IMR-90 (cell line): Measurements from ENCODE around the gene ERG. TPM values are rescaled to one million over a fixed set of nuclear protein-coding genes. Genes with fewer than 3 reads are reported as not detected.

Experiments
- ATAC-seq: fragments of 200-7000 bp; cut with Tn5 transposase; 2 replicates; pipeline ENCODE4 v1.9.1; 2020; ENCODE audit warnings: low read depth, mild to moderate bottlenecking, moderate library complexity
- BruUV-seq: library from RNA; stranded (reverse); fragments of 400-500 nt; replicated peaks from 2 replicates; lab custom pipeline; 2021; lab: Mats Ljungman, UMichigan
- CTCF ChIA-PET: fragments of 300-600 bp; formaldehyde crosslinking; extraction: SDS; loops from one replicate; lab custom pipeline; 2021; ENCODE audit warnings: antibody characterized with exemption; lab: Yijun Ruan, JAX
- POLR2A ChIA-PET: fragments of 300-600 bp; sonication (Branson Sonifier 250); formaldehyde crosslinking; loops from one replicate; lab custom pipeline; 2022; ENCODE audit warnings: antibody characterized with exemption; ENCODE audit not compliant: unreplicated experiment; lab: Charles Lee
- DNase-seq: peaks from one replicate; pipeline ENCODE4 v3.0.0; 2013
- H2AFZ ChIP-seq: replicated peaks from 2 replicates; pipeline ENCODE3; 2013; ENCODE audit warnings: low read length, mild to moderate bottlenecking; ENCODE audit not compliant: poor library complexity
- H2AK5ac ChIP-seq: 2 replicates; pipeline ENCODE4 v1.6.1; 2013; ENCODE audit warnings: low read depth, low read length, inconsistent platforms
- H2AK9ac ChIP-seq: replicated peaks from 2 replicates; pipeline ENCODE3; 2013; ENCODE audit warnings: mild to moderate bottlenecking, low read depth, low read length, moderate library complexity; ENCODE audit not compliant: poor library complexity
- H2BK120ac ChIP-seq: 2 replicates; pipeline ENCODE4 v1.6.1; 2013; ENCODE audit warnings: low read depth, low read length, inconsistent platforms
- H2BK15ac ChIP-seq: 3 replicates; pipeline ENCODE4 v1.6.1; 2013; ENCODE audit warnings: low read depth, low read length, inconsistent platforms
- H2BK20ac ChIP-seq: 2 replicates; pipeline ENCODE4 v1.6.1; 2013; ENCODE audit warnings: low read depth, mild to moderate bottlenecking, inconsistent platforms, low read length, moderate library complexity
- H2BK5ac ChIP-seq: 2 replicates; pipeline ENCODE4 v1.6.1; 2013; ENCODE audit warnings: mild to moderate bottlenecking, low read depth, low read length, inconsistent platforms; ENCODE audit not compliant: poor library complexity, severe bottlenecking
- H3K14ac ChIP-seq: replicated peaks from 2 replicates; pipeline ENCODE4 v1.6.1; 2013; ENCODE audit warnings: low read depth, low read length, inconsistent platforms
- H3K18ac ChIP-seq: 2 replicates; pipeline ENCODE4 v1.6.1; 2013; ENCODE audit warnings: low read depth, low read length, control low read depth
- H3K23ac ChIP-seq: 2 replicates; pipeline ENCODE4 v1.6.1; 2013; ENCODE audit warnings: low read depth, low read length, inconsistent platforms
- H3K27ac ChIP-seq: 2 replicates; pipeline ENCODE4 v1.5.1; 2013; ENCODE audit warnings: mild to moderate bottlenecking, control low read depth, low read length; ENCODE audit not compliant: insufficient read depth
- H3K27me3 ChIP-seq: 2 replicates; pipeline ENCODE4 v1.6.1; 2013; ENCODE audit warnings: low read length; ENCODE audit not compliant: control insufficient read depth, insufficient read depth
- H3K36me3 ChIP-seq: 2 replicates; pipeline ENCODE4 v1.6.1; 2013; ENCODE audit warnings: low read length, mixed read lengths; ENCODE audit not compliant: control insufficient read depth, insufficient read depth
- H3K4ac ChIP-seq: 2 replicates; pipeline ENCODE4 v1.6.1; 2013; ENCODE audit warnings: low read depth, low read length, inconsistent platforms
- H3K4me1 ChIP-seq: 2 replicates; pipeline ENCODE4 v1.6.1; 2013; ENCODE audit warnings: low read length, mixed read lengths; ENCODE audit not compliant: control insufficient read depth, insufficient read depth
- H3K4me2 ChIP-seq: 2 replicates; pipeline ENCODE4 v1.6.1; 2013; ENCODE audit warnings: low read depth, mild to moderate bottlenecking, control low read depth, low read length, moderate library complexity
- H3K4me3 ChIP-seq: 2 replicates; pipeline ENCODE4 v1.5.1; 2013; ENCODE audit warnings: low read depth, mild to moderate bottlenecking, control low read depth, low read length, moderate library complexity; ENCODE audit not compliant: insufficient read depth
- H3K56ac ChIP-seq: 2 replicates; pipeline ENCODE4 v1.6.1; 2013; ENCODE audit warnings: low read length, inconsistent platforms; ENCODE audit not compliant: insufficient read depth; ENCODE audit errors: extremely low read depth
- H3K79me1 ChIP-seq, 2 experiments: 2 replicates each; pipeline ENCODE4 v1.6.1; 2013; ENCODE audit warnings: low read length in 2 of 2, inconsistent platforms in 1 of 2, low read depth in 1 of 2
- H3K9ac ChIP-seq: 2 replicates; pipeline ENCODE4 v1.6.1; 2013; ENCODE audit warnings: low read depth, low read length, control low read depth
- H3K9me1 ChIP-seq: 2 replicates; pipeline ENCODE4 v1.6.1; 2013; ENCODE audit warnings: low read length, inconsistent platforms; ENCODE audit not compliant: insufficient read depth
- H3K9me3 ChIP-seq: 2 replicates; pipeline ENCODE4 v1.6.1; 2013; ENCODE audit warnings: low read length; ENCODE audit not compliant: control insufficient read depth, insufficient read depth
- H4K20me1 ChIP-seq: 2 replicates; pipeline ENCODE4 v1.6.1; 2013; ENCODE audit warnings: low read length, inconsistent platforms; ENCODE audit not compliant: insufficient read depth
- H4K5ac ChIP-seq: 2 replicates; pipeline ENCODE4 v1.6.1; 2013; ENCODE audit warnings: mild to moderate bottlenecking, low read depth, low read length, control low read depth
- H4K8ac ChIP-seq, 2 experiments: 2 replicates each; pipeline ENCODE4 v1.6.1; 2013; ENCODE audit warnings: low read depth in 2 of 2, low read length in 2 of 2, control low read depth in 1 of 2, inconsistent platforms in 1 of 2
- H4K91ac ChIP-seq: 2 replicates; pipeline ENCODE4 v1.6.1; 2013; ENCODE audit warnings: low read depth, low read length, inconsistent platforms; ENCODE audit not compliant: insufficient read depth
- BHLHE40 ChIP-seq: fragments of 150-350 bp; IDR thresholded peaks from 2 replicates; pipeline ENCODE4 v1.6.1; 2016; ENCODE audit warnings: mild to moderate bottlenecking, low read depth, low read length
- CEBPB ChIP-seq: IDR thresholded peaks from 2 replicates; pipeline ENCODE4 v1.6.1; 2012; ENCODE audit warnings: low read depth, low read length, improper control_type of control experiment
- CHD1 ChIP-seq: IDR thresholded peaks from 2 replicates; pipeline ENCODE4 v1.6.1; 2012; ENCODE audit warnings: low read depth, low read length, improper control_type of control experiment
- FOS ChIP-seq: fragments of 150-350 bp; IDR thresholded peaks from 2 replicates; pipeline ENCODE4 v1.6.1; 2016; ENCODE audit warnings: low read depth, low read length
- MAFK ChIP-seq: IDR thresholded peaks from 2 replicates; pipeline ENCODE4 v1.6.1; 2012; ENCODE audit warnings: low read depth, low read length, improper control_type of control experiment
- MAZ ChIP-seq: IDR thresholded peaks from 2 replicates; pipeline ENCODE4 v1.6.1; 2012; ENCODE audit warnings: low read depth, mild to moderate bottlenecking, low read length, improper control_type of control experiment, moderate library complexity, borderline replicate concordance
- MXI1 ChIP-seq: IDR thresholded peaks from 2 replicates; pipeline ENCODE4 v1.6.1; 2012; ENCODE audit warnings: low read depth, mild to moderate bottlenecking, low read length, moderate library complexity, borderline replicate concordance
- NFE2L2 ChIP-seq: fragments of 150-350 bp; IDR thresholded peaks from 2 replicates; pipeline ENCODE4 v1.6.1; 2016; ENCODE audit warnings: low read depth, mild to moderate bottlenecking, low read length
- POLR2A ChIP-seq: IDR thresholded peaks from 2 replicates; pipeline ENCODE4 v1.6.1; 2012; ENCODE audit warnings: mild to moderate bottlenecking, low read depth, low read length
- RAD21 ChIP-seq: IDR thresholded peaks from 2 replicates; pipeline ENCODE4 v1.6.1; 2012; ENCODE audit warnings: low read length, improper control_type of control experiment
- RCOR1 ChIP-seq: IDR thresholded peaks from 2 replicates; pipeline ENCODE4 v1.6.1; 2012; ENCODE audit warnings: mild to moderate bottlenecking, low read length, improper control_type of control experiment; ENCODE audit not compliant: insufficient replicate concordance
- RFX5 ChIP-seq: IDR thresholded peaks from 2 replicates; pipeline ENCODE4 v1.8.0; 2012; ENCODE audit warnings: low read depth, mild to moderate bottlenecking, low read length, moderate library complexity
- SMC3 ChIP-seq: fragments of 150-350 bp; IDR thresholded peaks from 2 replicates; pipeline ENCODE4 v1.6.1; 2016; ENCODE audit warnings: low read depth, mild to moderate bottlenecking, antibody characterized with exemption, low read length, moderate library complexity
- USF2 ChIP-seq: fragments of 150-350 bp; IDR thresholded peaks from 2 replicates; pipeline ENCODE4 v1.6.1; 2017; ENCODE audit warnings: mild to moderate bottlenecking, antibody characterized with exemption, low read length, low read depth
- WGBS, 2 experiments: methylation state at CpG; one replicate each; pipeline versions ENCODE4 v1.1.5 to v1.1.7; 2013; ENCODE audit warnings: missing lambda C conversion rate in 2 of 2; ENCODE audit not compliant: insufficient read length in 1 of 2; ENCODE audit errors: extremely low coverage in 2 of 2; 5-methylcytosine and 5-hydroxymethylcytosine counted together
- dilution Hi-C: fragments of 300-500 bp; cut with HindIII; formaldehyde crosslinking; loops from one replicate; pipeline ENCODE4 v1.14.3; 2018; ENCODE audit warnings: low sequenced_read_pairs; ENCODE audit not compliant: unreplicated experiment
- in situ Hi-C: fragments of 300-500 bp; cut with MboI; formaldehyde crosslinking; loops from 3 replicates; pipeline ENCODE4 v1.14.3; 2019; ENCODE audit warnings: low sequenced_read_pairs, inconsistent platforms, mixed read lengths
- intact Hi-C: fragments of 100-400 bp; cut with micrococcal nuclease; formaldehyde crosslinking; loops from 2 replicates; pipeline ENCODE4 v1.10.0; 2022
- polyA plus RNA-seq, 3 experiments: library from polyadenylated mRNA; depleted of rRNA; stranded (reverse); fragments of >200 nt; gene quantifications; 2 replicates each; pipeline ENCODE4 v1.2.3, GENCODE V29; 2012; ENCODE audit warnings: low replicate concordance in 1 of 3
- total RNA-seq: library from RNA; depleted of rRNA; stranded (reverse); fragments of >200 nt; gene quantifications from 2 replicates; pipeline ENCODE4 v1.2.3, GENCODE V29; 2012
- TF ChIP-seq, protein P1 (sequence below): fragments of 150-350 bp; IDR thresholded peaks from 2 replicates; pipeline ENCODE4 v1.6.1; 2016; ENCODE audit warnings: low read depth, mild to moderate bottlenecking, low read length, moderate library complexity, borderline replicate concordance
- TF ChIP-seq, protein P2 (sequence below): conservative IDR thresholded peaks from 2 replicates; pipeline ENCODE4 v1.5.1; 2012; ENCODE audit warnings: mild to moderate bottlenecking, low read depth, low read length, improper control_type of control experiment

The ERG gene
- total and polyA plus RNA-seq, 2 of the 4 experiments (the other 2 are of a cell fraction): not detected

DNA sequence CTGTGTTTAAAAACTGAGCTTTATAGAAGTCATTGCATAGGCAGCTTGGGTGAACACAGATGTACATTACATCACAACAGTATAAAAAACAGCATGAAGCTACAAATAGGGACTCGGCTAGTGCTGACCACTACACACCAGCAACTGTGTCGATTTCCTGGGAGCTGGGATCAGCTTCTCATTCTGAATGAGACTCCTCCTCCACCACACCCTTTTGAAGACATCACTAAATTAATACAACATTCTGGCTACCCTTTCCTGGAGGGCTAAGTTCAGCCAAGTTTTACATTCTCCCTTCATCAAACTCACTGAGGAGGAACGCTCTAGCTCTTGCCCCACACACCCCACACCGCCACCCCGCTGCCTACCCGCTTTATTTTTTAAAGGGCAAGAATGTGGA, 102.7 kb downstream of the ERG start:
- H2BK15ac ChIP-seq: no peak overlapping the region
- H3K4me2 ChIP-seq: no peak overlapping the region
- H4K20me1 ChIP-seq: no peaks in the 10 kb centered on the region
- no peak overlapping the region for H3K18ac ChIP-seq
- dilution Hi-C loops (no loop called here), intact Hi-C loops (no loop called here), in situ Hi-C loops (loop anchor here (25.0 kb wide), 1 partner anchor 767 kb away; no protein-coding TSS in a partner anchor)
- DNase-seq (no peak), ATAC-seq (no peak)
- no peak overlapping the region for H2AK5ac ChIP-seq
- BruUV-seq: no TSS peak
- H2BK20ac ChIP-seq: no peak overlapping the region
- H3K36me3 ChIP-seq: no peaks in the 10 kb centered on the region
- ChIA-PET POLR2A (no interaction called here), CTCF (interaction anchor here (1.5 kb wide), 1 partner anchor 9 kb away, joined by 3 read pairs; no protein-coding TSS in a partner anchor)
- no peaks in the 10 kb centered on the region for H3K79me1 ChIP-seq
- no peak overlapping the region for H2BK120ac ChIP-seq
- H3K4me3 ChIP-seq: no peak overlapping the region
- no peak overlapping the region for H3K56ac ChIP-seq
- no peaks in the 10 kb centered on the region for H3K9me3 ChIP-seq
- no peak for TF ChIP-seq BHLHE40
- TF ChIP-seq, protein P1, sequence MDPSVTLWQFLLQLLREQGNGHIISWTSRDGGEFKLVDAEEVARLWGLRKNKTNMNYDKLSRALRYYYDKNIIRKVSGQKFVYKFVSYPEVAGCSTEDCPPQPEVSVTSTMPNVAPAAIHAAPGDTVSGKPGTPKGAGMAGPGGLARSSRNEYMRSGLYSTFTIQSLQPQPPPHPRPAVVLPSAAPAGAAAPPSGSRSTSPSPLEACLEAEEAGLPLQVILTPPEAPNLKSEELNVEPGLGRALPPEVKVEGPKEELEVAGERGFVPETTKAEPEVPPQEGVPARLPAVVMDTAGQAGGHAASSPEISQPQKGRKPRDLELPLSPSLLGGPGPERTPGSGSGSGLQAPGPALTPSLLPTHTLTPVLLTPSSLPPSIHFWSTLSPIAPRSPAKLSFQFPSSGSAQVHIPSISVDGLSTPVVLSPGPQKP: no peak
- TF ChIP-seq USF2: no peak
- no peak for TF ChIP-seq NFE2L2
- no peak for TF ChIP-seq MAFK
- no peak for TF ChIP-seq MXI1
- TF ChIP-seq, protein P2, sequence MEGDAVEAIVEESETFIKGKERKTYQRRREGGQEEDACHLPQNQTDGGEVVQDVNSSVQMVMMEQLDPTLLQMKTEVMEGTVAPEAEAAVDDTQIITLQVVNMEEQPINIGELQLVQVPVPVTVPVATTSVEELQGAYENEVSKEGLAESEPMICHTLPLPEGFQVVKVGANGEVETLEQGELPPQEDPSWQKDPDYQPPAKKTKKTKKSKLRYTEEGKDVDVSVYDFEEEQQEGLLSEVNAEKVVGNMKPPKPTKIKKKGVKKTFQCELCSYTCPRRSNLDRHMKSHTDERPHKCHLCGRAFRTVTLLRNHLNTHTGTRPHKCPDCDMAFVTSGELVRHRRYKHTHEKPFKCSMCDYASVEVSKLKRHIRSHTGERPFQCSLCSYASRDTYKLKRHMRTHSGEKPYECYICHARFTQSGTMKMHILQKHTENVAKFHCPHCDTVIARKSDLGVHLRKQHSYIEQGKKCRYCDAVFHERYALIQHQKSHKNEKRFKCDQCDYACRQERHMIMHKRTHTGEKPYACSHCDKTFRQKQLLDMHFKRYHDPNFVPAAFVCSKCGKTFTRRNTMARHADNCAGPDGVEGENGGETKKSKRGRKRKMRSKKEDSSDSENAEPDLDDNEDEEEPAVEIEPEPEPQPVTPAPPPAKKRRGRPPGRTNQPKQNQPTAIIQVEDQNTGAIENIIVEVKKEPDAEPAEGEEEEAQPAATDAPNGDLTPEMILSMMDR: no peak
- TF ChIP-seq CEBPB: no peak
- TF ChIP-seq RFX5: no peak
- no peak for TF ChIP-seq SMC3
- TF ChIP-seq RCOR1: no peak
- no peak for TF ChIP-seq FOS
- TF ChIP-seq RAD21: no peak
- no peak for TF ChIP-seq POLR2A
- no peak for TF ChIP-seq CHD1
- no peak for TF ChIP-seq MAZ
- no peak overlapping the region for H4K91ac ChIP-seq
- H3K9ac ChIP-seq: no peak overlapping the region
- H2AFZ ChIP-seq: no peak overlapping the region
- H3K14ac ChIP-seq: no peak overlapping the region
- H3K27me3 ChIP-seq: peaks cover 26% of the 10 kb centered on the region
- no peak overlapping the region for H4K5ac ChIP-seq
- H3K9me1 ChIP-seq: no peaks in the 10 kb centered on the region
- no peaks in the 10 kb centered on the region for H3K4me1 ChIP-seq
- no peak overlapping the region for H4K8ac ChIP-seq
- H3K27ac ChIP-seq: no peak overlapping the region
- H3K4ac ChIP-seq: no peak overlapping the region
- H2BK5ac ChIP-seq: no peak overlapping the region
- no CpG with 5 or more reads among the region's 6 CpGs for WGBS, 2 experiments
- H3K23ac ChIP-seq: no peak overlapping the region
- no peak overlapping the region for H2AK9ac ChIP-seq
